ENCODE results near the gene SKAP1. TPM values are rescaled to one million over a fixed set of nuclear protein-coding genes. Genes with fewer than 3 reads are reported as not detected.

Gene SKAP1
- total RNA-seq, 3 donors from 2014 or later: 2.2 to 3.2 (median 2.4) TPM

DNA sequence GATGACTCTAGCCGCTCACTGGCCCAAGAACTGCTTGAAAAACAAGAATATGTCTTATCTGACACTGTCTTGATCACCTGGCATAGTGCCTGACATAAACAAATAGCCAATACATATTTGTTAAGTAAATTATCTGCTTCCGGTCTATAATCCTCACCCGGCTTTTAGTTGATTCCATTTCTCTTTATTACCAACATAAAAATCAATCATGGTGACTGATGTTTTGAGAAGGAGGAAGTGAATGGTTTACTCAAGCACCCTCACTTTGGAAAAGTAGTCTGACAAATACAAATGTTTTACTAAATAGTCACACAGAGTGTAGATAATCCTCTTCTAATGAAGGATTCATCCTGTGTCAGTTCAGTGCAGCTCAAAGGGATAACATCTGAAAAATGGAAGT lies 47.0 kb downstream of the SKAP1 start:
- ATAC-seq (peak; percentile 13), DNase-seq (no peak)
- intact Hi-C loops (cut with DNase I, micrococcal nuclease): no loop called here
- no peaks in the 10 kb centered on the region for H3K9me3 ChIP-seq
- no peaks in the 10 kb centered on the region for H3K4me1 ChIP-seq (ENCODE audit: low read depth)
- TF ChIP-seq, protein P1, sequence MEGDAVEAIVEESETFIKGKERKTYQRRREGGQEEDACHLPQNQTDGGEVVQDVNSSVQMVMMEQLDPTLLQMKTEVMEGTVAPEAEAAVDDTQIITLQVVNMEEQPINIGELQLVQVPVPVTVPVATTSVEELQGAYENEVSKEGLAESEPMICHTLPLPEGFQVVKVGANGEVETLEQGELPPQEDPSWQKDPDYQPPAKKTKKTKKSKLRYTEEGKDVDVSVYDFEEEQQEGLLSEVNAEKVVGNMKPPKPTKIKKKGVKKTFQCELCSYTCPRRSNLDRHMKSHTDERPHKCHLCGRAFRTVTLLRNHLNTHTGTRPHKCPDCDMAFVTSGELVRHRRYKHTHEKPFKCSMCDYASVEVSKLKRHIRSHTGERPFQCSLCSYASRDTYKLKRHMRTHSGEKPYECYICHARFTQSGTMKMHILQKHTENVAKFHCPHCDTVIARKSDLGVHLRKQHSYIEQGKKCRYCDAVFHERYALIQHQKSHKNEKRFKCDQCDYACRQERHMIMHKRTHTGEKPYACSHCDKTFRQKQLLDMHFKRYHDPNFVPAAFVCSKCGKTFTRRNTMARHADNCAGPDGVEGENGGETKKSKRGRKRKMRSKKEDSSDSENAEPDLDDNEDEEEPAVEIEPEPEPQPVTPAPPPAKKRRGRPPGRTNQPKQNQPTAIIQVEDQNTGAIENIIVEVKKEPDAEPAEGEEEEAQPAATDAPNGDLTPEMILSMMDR (IDR thresholded peaks at IDR 0.05): no peak
- H3K36me3 ChIP-seq (ENCODE audit: low read depth): no peaks in the 10 kb centered on the region
- H3K4me3 ChIP-seq: no peak overlapping the region

DNA sequence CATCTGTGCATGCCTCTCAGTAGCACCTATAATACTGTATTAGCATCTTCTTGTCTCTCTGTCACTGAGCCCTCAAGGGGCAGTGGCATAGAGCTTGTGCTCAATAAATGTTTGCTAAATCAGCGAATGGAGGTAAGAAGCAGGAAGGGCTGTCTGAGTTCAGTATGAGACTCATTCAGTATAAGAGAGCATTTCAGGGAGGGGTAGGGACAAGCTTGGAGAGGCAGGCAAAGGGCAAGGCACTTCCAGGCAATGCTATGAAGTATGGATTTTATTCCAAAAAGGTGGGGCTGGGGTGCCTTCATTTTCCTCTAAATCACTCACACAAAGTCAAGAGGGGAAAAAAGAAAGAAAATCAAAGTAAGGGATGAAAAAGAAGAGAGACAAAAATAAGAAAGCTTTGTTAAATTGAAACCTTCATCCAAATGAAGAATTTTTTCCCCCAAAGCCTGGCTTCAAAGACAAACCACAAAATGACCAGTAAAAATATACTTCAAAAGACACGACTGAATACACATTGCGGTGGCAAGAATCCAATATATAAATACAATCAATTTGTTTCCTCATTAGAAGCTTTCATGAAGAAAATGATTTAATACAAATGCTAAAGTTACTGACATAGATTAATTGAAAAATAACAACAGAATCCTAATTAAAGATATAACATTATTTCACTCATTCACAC lies 51.2 kb downstream of the SKAP1 start:
- ATAC-seq: no peak
- intact Hi-C loops (cut with DNase I, micrococcal nuclease): no loop called here
- Histone ChIP-seq H3K36me3 (ENCODE audit: low read depth) (no peaks in the 10 kb centered on the region), H3K4me1 (ENCODE audit: low read depth) (no peaks in the 10 kb centered on the region), H3K9me3 (no peaks in the 10 kb centered on the region), H3K4me3 (no peak overlapping the region)
- DNase-seq: no peak
- TF ChIP-seq, protein P1 (IDR thresholded peaks at IDR 0.05): no peak

DNA sequence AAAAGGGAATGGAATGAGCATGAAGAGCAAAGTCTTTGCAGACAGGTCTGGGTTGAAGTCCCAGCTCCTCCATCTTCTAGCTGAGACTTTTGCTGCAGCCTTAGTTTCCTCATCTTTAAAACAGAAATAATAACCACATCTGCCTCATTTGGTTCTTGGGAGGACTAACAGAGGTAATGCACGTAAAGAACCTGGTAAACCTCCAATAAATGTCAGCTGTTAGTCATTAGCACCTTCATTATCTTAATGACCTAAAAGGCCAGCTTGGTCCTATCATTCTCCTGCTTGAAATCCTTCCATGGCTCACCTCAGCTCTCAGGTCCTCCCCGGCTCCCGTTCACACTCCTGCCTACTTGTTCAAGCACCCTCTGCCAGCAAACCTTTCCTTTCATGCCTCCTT lies 51.8 kb downstream of the SKAP1 start:
- intact Hi-C loops (cut with DNase I, micrococcal nuclease): no loop called here
- TF ChIP-seq, protein P1 (IDR thresholded peaks at IDR 0.05): no peak
- no peaks in the 10 kb centered on the region for H3K4me1 ChIP-seq (ENCODE audit: low read depth)
- ATAC-seq: no peak
- H3K4me3 ChIP-seq: no peak overlapping the region
- no peak for DNase-seq
- H3K36me3 ChIP-seq (ENCODE audit: low read depth): no peaks in the 10 kb centered on the region
- no peaks in the 10 kb centered on the region for H3K9me3 ChIP-seq

DNA sequence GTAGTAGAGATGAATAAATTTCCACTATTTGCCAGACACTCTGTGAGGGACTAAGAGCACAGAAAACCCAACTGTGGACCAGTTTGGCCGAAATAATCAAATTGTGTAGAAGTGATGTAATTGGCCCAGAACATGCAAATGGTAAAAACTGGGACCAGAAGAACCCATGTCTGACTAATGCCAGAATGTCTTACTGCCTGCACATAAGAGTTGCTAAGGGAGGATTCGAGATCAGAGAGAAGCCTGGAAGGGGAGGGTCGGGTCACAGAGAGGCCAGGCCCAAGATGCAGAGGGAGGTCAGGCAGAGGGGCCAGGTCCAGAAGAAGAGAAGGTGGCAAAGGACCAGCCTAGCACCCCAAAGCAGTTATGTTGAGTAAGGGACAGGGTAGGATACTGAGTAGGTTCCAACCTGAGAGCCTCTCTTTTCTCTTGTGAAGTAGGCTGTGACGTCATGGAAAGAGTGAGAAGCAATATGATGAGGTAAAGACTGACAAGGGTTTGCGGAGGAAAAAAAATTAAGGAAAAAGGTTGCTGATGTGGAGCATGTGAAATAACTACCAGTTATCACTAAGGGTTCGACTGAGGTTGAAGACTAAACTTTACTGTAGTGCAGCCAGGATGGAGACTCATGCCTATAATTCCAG lies 53.2 kb downstream of the SKAP1 start:
- Histone ChIP-seq H3K9me3 (no peaks in the 10 kb centered on the region), H3K36me3 (ENCODE audit: low read depth) (no peaks in the 10 kb centered on the region), H3K4me3 (no peak overlapping the region), H3K4me1 (ENCODE audit: low read depth) (no peaks in the 10 kb centered on the region)
- TF ChIP-seq, protein P1 (IDR thresholded peaks at IDR 0.05): no peak
- ATAC-seq (no peak), DNase-seq (no peak)
- intact Hi-C loops (cut with DNase I, micrococcal nuclease): no loop called here

DNA sequence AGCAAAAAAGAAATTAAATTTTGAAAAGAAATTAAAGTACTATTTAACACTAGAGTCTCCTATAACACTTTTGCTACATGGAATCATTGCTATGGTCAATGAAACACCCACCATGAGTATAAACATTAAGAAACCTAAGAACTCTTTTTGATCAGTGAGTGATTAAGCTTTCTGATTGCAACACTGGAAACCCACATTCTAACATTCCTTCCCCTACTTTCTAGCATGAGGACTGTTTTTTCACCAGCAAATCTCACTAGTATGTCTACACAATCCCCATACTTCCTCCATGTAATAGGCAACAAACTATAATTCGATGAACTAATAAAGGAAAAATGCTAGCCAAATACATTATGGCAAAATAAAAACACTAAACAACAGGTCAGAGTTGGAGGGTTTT lies 54.7 kb downstream of the SKAP1 start:
- intact Hi-C loops (cut with DNase I, micrococcal nuclease): no loop called here
- H3K4me3 ChIP-seq: no peak overlapping the region
- ATAC-seq (no peak), DNase-seq (no peak)
- H3K9me3 ChIP-seq: no peaks in the 10 kb centered on the region
- H3K36me3 ChIP-seq (ENCODE audit: low read depth): no peaks in the 10 kb centered on the region
- H3K4me1 ChIP-seq (ENCODE audit: low read depth): no peaks in the 10 kb centered on the region
- TF ChIP-seq, protein P1 (IDR thresholded peaks at IDR 0.05): no peak

Data from mucosa of descending colon (tissue), 3 donors.